ENCODE data around the gene NUB1. TPM values are rescaled to one million over a fixed set of nuclear protein-coding genes. Genes with fewer than 3 reads are reported as not detected.

Gene NUB1
- total RNA-seq, 4 donors from 2014 or later: 50.5 to 60.3 (median 54.8) TPM

- Histone ChIP-seq H3K9me3 (no peaks in the 10 kb centered on the region), H3K27ac (no peak overlapping the region), H3K4me3 (no peak overlapping the region), H3K4me1 (peaks cover 0 to 11% (median 8%) of the 10 kb centered on the region in 3 donors), H3K27me3 (no peaks in the 10 kb centered on the region), H3K36me3 (peaks cover 0 to 80% of the 10 kb centered on the region in 2 donors)
- ATAC-seq: no peak
- TF ChIP-seq POLR2A (IDR thresholded peaks at IDR 0.05): no peak
- no peak for TF ChIP-seq POLR2AphosphoS5 (IDR thresholded peaks at IDR 0.05)
- TF ChIP-seq EP300 (IDR thresholded peaks at IDR 0.05): no peak
- TF ChIP-seq CTCF (IDR thresholded peaks at IDR 0.05): no peak
- 76 to 80% methylated on average over 2 to 3 of the region's 3 CpGs for WGBS, 2 donors (ENCODE audit: low coverage in 1 of 2)
Observed at GRCh38 chr7:151361193-151361959, 19.8 kb downstream of the NUB1 start.

GRCh38 chr7:151363182-151363581 lies 21.6 kb downstream of the NUB1 start:
- TF ChIP-seq POLR2A (IDR thresholded peaks at IDR 0.05): no peak

GRCh38 chr7:151366166-151366879 lies 24.7 kb downstream of the NUB1 start:
- Histone ChIP-seq H3K9me3 (no peaks in the 10 kb centered on the region), H3K4me1 (peaks cover 0 to 36% (median 25%) of the 10 kb centered on the region in 3 donors), H3K27ac (peak overlapping the region; percentile 43 to 86 (median 80)), H3K27me3 (no peaks in the 10 kb centered on the region), H3K4me3 (no peak overlapping the region), H3K36me3 (peaks cover 0 to 60% of the 10 kb centered on the region in 2 donors)
- 17 to 35% methylated on average over 6 to 7 of the region's 9 CpGs for WGBS, 2 donors (ENCODE audit: low coverage in 1 of 2)
- TF ChIP-seq CTCF (IDR thresholded peaks at IDR 0.05): no peak
- ATAC-seq: no peak

More at GRCh38 chr7:151363182-151363581, 21.6 kb downstream of the NUB1 start:
- Histone ChIP-seq H3K4me1 (peaks cover 0 to 29% (median 21%) of the 10 kb centered on the region in 3 donors), H3K9me3 (no peaks in the 10 kb centered on the region), H3K4me3 (no peak overlapping the region), H3K36me3 (peaks cover 0 to 62% of the 10 kb centered on the region in 2 donors), H3K27me3 (no peaks in the 10 kb centered on the region), H3K27ac (no peak overlapping the region)
- no peak for ATAC-seq
- 100% methylated on average over 1 of the region's 1 CpG for WGBS, 2 donors (ENCODE audit: low coverage in 1 of 2)

- no peaks in the 10 kb centered on the region for H3K27me3 ChIP-seq
- 13 to 19% methylated on average over 5 of the region's 5 CpGs for WGBS, 2 donors (ENCODE audit: low coverage in 1 of 2)
- TF ChIP-seq POLR2AphosphoS5 (IDR thresholded peaks at IDR 0.05) (peak; percentile 89), CTCF (IDR thresholded peaks at IDR 0.05) (no peak)
- H3K36me3 ChIP-seq: peaks cover 0 to 60% of the 10 kb centered on the region in 2 donors
- no peaks in the 10 kb centered on the region for H3K9me3 ChIP-seq
- H3K4me3 ChIP-seq: no peak overlapping the region
- peaks cover 0 to 36% (median 25%) of the 10 kb centered on the region in 3 donors for H3K4me1 ChIP-seq
- H3K27ac ChIP-seq: peak overlapping the region; percentile 43 to 86 (median 80)
- peak; percentile 91 for ATAC-seq
Observed at GRCh38 chr7:151366880-151367222, 25.2 kb downstream of the NUB1 start.

GRCh38 chr7:151367284-151367683 lies 25.7 kb downstream of the NUB1 start:
- peaks cover 0 to 60% of the 10 kb centered on the region in 2 donors for H3K36me3 ChIP-seq
- no peak for TF ChIP-seq EP300 (IDR thresholded peaks at IDR 0.05)
- H3K4me3 ChIP-seq: no peak overlapping the region
- no peak for ATAC-seq
- peak overlapping the region in 3 of 4 donors; percentile 77 to 86 (median 82) for H3K27ac ChIP-seq
- no peaks in the 10 kb centered on the region for H3K9me3 ChIP-seq
- 25 to 33% methylated on average over 2 to 4 of the region's 4 CpGs for WGBS, 2 donors (ENCODE audit: low coverage in 1 of 2)
- H3K27me3 ChIP-seq: no peaks in the 10 kb centered on the region
- peaks cover 0 to 36% (median 25%) of the 10 kb centered on the region in 3 donors for H3K4me1 ChIP-seq
